ENCODE results near the gene EPHA1. TPM values are rescaled to one million over a fixed set of nuclear protein-coding genes. Genes with fewer than 3 reads are reported as not detected.
"Not testable (repeated sequence)": the region's sequence is repeated elsewhere in the genome, so short reads cannot be mapped to it uniquely, and the experiment has no call there.

EPHA1 gene
- total RNA-seq, 1 donor from 2014 or later, result 0.52 TPM

DNA sequence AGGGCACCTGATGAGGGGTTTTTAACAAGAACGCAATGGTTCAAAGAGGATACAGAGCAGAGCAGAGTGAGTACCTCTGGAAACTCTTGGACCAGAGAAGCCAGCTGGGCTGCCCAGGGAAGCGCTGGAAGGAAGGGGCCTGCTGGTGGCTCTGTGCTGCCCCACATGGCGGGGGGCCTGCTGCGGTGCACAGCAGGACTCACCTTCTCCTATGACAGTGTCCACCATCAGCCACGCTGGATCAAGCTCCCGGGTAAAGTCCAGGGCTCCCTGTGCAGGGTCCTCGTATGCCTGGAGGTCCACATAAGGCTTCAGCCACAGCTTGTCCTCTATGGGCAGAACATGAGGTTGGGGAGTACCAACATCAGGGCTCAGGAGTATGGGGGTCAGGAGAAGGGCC lies 12.5 kb downstream of the EPHA1 start:
- Histone ChIP-seq H3K9me3 (ENCODE audit: control insufficient read depth in 3 of 3, low read length in 3 of 3) (no peaks in the 10 kb centered on the region), H3K27ac (ENCODE audit: low read depth, low read length) (no peak overlapping the region), H3K9ac (ENCODE audit: low read depth in 1 of 3, low read length in 3 of 3) (no peak overlapping the region), H3K4me1 (ENCODE audit: control insufficient read depth in 3 of 3, insufficient read depth in 3 of 3, low read length in 3 of 3) (peaks cover 37 to 42% (median 39%) of the 10 kb centered on the region in 3 donors), H3K36me3 (ENCODE audit: control insufficient read depth in 3 of 3, insufficient read depth in 3 of 3, low read length in 3 of 3) (peaks cover 2 to 14% (median 8%) of the 10 kb centered on the region in 3 donors), H3K4me3 (ENCODE audit: low read length in 3 of 3) (no peak overlapping the region), H3K27me3 (ENCODE audit: control insufficient read depth in 3 of 3, insufficient read depth in 3 of 3, low read length in 3 of 3) (no peaks in the 10 kb centered on the region)

DNA sequence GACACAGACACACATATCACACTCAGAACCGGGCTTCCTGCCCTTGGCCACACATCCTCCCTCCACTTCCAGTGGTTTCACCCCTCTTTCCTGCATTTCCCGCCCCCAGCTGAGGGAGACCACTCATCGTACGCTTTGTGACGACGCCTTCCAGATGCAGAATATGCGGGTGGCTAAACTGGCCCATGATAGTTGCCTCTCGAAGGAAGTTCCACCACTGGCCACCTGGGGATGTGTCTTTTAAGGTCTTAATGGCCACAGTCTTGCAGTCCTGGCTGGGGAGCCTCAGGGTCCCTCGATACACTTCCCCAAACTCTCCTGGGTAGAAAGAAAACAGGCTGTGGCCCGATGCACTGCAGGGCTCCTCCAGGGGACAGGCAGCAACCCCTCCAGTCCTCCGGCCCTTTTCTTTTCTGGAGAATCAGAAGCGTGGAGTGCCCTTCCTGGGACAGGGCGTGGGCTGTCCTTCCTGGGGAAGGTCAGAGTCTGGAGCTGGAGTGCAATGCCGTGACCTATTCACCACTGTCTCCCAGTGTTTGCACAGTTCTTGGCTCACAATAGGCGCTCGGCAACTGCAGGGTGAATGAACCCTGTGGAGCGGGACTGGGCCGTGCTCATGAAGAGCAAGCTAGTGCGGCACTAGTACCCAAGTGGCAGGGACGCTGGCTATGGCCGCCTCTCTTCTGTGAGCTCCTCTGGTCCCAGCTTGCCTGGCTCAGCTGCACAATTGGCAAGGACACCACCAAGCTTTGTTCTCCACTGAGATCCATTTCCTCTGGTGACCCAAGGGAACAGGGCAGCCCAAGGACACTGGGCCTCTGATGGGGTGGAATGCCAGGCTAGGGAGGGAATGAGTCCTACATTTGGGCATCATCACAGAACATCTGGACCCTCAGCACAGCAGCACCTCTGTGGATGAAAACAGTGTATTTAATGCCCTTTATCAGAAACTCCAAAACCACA lies 13.2 kb downstream of the EPHA1 start:
- peaks cover 44 to 48% (median 44%) of the 10 kb centered on the region in 3 donors for H3K4me1 ChIP-seq (ENCODE audit: control insufficient read depth in 3 of 3, insufficient read depth in 3 of 3, low read length in 3 of 3)
- peaks cover 6 to 18% (median 15%) of the 10 kb centered on the region in 3 donors for H3K36me3 ChIP-seq (ENCODE audit: control insufficient read depth in 3 of 3, insufficient read depth in 3 of 3, low read length in 3 of 3)
- no peaks in the 10 kb centered on the region for H3K27me3 ChIP-seq (ENCODE audit: control insufficient read depth in 3 of 3, insufficient read depth in 3 of 3, low read length in 3 of 3)
- H3K27ac ChIP-seq (ENCODE audit: low read depth, low read length), result no peak overlapping the region
- H3K4me3 ChIP-seq (ENCODE audit: low read length in 3 of 3), result peak overlapping the region in 1 of 3 donors; percentile 22
- H3K9me3 ChIP-seq (ENCODE audit: control insufficient read depth in 3 of 3, low read length in 3 of 3), result no peaks in the 10 kb centered on the region
- no peak overlapping the region for H3K9ac ChIP-seq (ENCODE audit: low read depth in 1 of 3, low read length in 3 of 3)

DNA sequence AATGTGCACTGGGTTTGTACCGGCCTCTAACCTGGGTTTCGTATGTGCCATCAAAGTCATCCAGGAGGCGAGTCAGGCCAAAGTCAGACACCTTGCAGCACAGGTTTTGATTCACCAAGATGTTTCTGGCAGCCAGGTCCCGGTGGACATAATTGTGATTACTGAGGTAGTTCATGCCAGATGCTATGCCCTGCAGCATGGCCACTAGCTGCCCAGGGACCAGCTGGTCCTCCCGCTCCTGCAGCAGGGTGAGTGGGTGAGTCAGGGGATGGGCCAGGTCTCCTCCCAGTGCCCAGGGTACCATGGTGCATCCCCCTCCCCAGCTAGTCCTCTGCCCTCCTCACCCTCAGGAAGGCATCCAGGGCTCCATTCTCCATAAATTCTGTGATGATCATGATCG lies 13.9 kb downstream of the EPHA1 start:
- no peak overlapping the region for H3K4me3 ChIP-seq (ENCODE audit: low read length in 3 of 3)
- H3K27me3 ChIP-seq (ENCODE audit: control insufficient read depth in 3 of 3, insufficient read depth in 3 of 3, low read length in 3 of 3), result no peaks in the 10 kb centered on the region
- no peaks in the 10 kb centered on the region for H3K9me3 ChIP-seq (ENCODE audit: control insufficient read depth in 3 of 3, low read length in 3 of 3)
- no peak overlapping the region for H3K9ac ChIP-seq (ENCODE audit: low read depth in 1 of 3, low read length in 3 of 3)
- no peak overlapping the region for H3K27ac ChIP-seq (ENCODE audit: low read depth, low read length)
- H3K4me1 ChIP-seq (ENCODE audit: control insufficient read depth in 3 of 3, insufficient read depth in 3 of 3, low read length in 3 of 3), result peaks cover 49 to 51% (median 51%) of the 10 kb centered on the region in 3 donors
- H3K36me3 ChIP-seq (ENCODE audit: control insufficient read depth in 3 of 3, insufficient read depth in 3 of 3, low read length in 3 of 3), result peaks cover 13 to 25% (median 22%) of the 10 kb centered on the region in 3 donors

DNA sequence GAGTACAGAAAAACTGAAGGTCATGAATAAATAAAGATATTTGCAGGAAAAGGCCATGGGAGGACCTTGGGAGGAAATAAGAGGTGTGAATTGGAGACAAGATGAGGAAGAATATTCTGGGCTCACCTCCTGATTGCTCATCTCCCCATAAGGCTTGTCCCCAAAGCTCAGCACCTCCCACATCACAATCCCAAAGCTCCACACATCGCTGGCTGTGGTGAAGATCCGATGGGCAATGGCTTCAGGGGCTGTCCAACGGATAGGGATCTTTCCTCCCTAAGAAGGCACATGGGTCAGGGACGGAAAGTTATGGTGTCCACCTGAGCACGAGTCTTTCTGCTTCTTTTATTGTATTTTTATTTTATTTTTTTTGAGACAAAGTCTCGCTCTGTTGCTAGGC lies 14.6 kb downstream of the EPHA1 start:
- Histone ChIP-seq H3K36me3 (ENCODE audit: control insufficient read depth in 3 of 3, insufficient read depth in 3 of 3, low read length in 3 of 3) (peaks cover 20 to 32% (median 29%) of the 10 kb centered on the region in 3 donors), H3K27ac (ENCODE audit: low read depth, low read length) (no peak overlapping the region), H3K9me3 (ENCODE audit: control insufficient read depth in 3 of 3, low read length in 3 of 3) (no peaks in the 10 kb centered on the region), H3K27me3 (ENCODE audit: control insufficient read depth in 3 of 3, insufficient read depth in 3 of 3, low read length in 3 of 3) (no peaks in the 10 kb centered on the region), H3K4me1 (ENCODE audit: control insufficient read depth in 3 of 3, insufficient read depth in 3 of 3, low read length in 3 of 3) (peaks cover 49 to 57% (median 57%) of the 10 kb centered on the region in 3 donors), H3K9ac (ENCODE audit: low read depth in 1 of 3, low read length in 3 of 3) (no peak overlapping the region), H3K4me3 (ENCODE audit: low read length in 3 of 3) (no peak overlapping the region)

DNA sequence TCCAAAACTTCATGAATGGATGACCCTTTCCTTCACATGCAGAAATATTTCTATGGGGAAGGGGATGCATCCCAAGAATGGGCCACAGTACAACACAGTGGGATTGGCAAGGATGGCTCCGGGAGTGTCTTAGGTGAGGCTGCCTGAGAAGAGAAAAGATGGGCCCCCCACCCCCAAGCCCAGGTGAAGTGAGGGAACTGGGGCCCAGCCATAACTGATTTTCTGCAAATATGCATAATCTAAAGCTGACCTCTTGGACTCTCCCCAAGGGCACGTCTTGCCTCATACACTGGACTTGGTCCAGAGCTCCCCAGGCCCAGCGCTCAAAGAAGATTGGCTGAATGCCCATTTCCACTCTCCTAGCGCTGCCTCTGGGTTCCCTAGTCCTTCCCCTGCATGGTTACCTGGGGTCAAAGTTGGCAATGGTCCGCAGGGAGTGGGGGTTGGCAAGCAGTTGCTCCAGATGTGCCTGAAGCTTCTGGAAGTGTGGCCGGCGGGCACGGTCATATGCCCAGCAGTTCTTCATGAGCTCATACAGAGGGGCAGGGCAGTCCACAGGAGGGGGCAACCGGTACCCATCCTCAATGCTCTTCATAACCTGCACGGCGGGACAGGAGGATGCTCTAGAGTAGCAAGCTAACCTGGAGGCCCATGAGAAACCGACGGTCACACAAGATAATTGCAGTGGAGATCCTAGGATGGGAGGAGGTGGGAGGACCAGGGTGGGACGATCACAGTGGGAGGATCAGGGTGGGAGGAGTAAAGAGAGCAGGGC lies 15.2 kb downstream of the EPHA1 start:
- Histone ChIP-seq H3K36me3 (ENCODE audit: control insufficient read depth in 3 of 3, insufficient read depth in 3 of 3, low read length in 3 of 3) (peaks cover 26 to 38% (median 35%) of the 10 kb centered on the region in 3 donors), H3K27ac (ENCODE audit: low read depth, low read length) (no peak overlapping the region), H3K4me1 (ENCODE audit: control insufficient read depth in 3 of 3, insufficient read depth in 3 of 3, low read length in 3 of 3) (peaks cover 49 to 63% (median 57%) of the 10 kb centered on the region in 3 donors)

DNA sequence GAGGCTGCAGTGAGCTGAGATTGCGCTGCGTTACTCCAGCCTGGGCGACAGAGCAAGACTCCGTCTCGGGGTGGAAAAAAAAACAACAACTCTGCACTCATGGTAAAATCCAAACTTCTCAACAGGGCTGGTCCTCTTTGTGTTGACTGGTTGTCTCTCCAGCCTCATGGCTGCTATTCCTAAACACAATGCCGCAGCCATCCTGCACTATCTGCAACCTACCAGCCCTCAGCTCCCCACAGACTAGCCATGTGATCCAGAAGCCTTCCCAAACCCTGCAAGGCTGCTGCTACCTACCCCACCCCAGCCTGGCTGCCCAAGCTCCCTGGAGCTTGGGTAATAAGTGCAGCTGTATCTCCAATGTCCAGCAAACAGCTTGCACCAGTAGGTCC lies 15.8 kb downstream of the EPHA1 start:
- peaks cover 49 to 63% (median 57%) of the 10 kb centered on the region in 3 donors for H3K4me1 ChIP-seq (ENCODE audit: control insufficient read depth in 3 of 3, insufficient read depth in 3 of 3, low read length in 3 of 3)
- peaks cover 31 to 43% (median 40%) of the 10 kb centered on the region in 3 donors for H3K36me3 ChIP-seq (ENCODE audit: control insufficient read depth in 3 of 3, insufficient read depth in 3 of 3, low read length in 3 of 3)

More for the DNA sequence above, 15.2 kb downstream of the EPHA1 start:
- H3K27me3 ChIP-seq (ENCODE audit: control insufficient read depth in 3 of 3, insufficient read depth in 3 of 3, low read length in 3 of 3), result no peaks in the 10 kb centered on the region
- no peak overlapping the region for H3K9ac ChIP-seq (ENCODE audit: low read depth in 1 of 3, low read length in 3 of 3)
- no peaks in the 10 kb centered on the region for H3K9me3 ChIP-seq (ENCODE audit: control insufficient read depth in 3 of 3, low read length in 3 of 3)
- no peak overlapping the region for H3K4me3 ChIP-seq (ENCODE audit: low read length in 3 of 3)

DNA sequence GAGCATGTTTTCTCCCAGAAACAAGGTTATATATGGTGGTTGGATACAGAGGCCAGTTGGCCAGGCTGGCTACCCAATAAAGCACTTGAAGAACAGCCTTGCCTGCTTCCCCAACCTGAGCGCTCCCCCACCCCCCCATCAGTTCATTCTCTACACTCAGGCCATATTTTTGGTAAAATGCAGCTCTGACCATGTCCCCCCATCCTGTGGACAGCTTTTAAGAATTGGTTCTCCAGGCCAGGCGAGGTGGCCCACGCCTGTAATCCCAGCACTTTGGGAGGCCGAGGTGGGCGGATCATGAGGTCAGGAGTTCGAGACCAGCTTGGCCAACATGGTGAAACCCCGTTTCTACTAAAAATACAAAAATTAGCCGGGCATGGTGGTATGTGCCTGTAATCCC lies 16.2 kb downstream of the EPHA1 start:
- H3K4me3 ChIP-seq (ENCODE audit: low read length in 3 of 3); H3K9ac ChIP-seq (ENCODE audit: low read depth in 1 of 3, low read length in 3 of 3); H3K27me3 ChIP-seq (ENCODE audit: control insufficient read depth in 3 of 3, insufficient read depth in 3 of 3, low read length in 3 of 3); H3K9me3 ChIP-seq (ENCODE audit: control insufficient read depth in 3 of 3, low read length in 3 of 3): not testable (repeated sequence)
- H3K4me1 ChIP-seq (ENCODE audit: control insufficient read depth in 3 of 3, insufficient read depth in 3 of 3, low read length in 3 of 3), result peaks cover 49 to 67% (median 60%) of the 10 kb centered on the region in 3 donors
- peaks cover 36 to 48% (median 44%) of the 10 kb centered on the region in 3 donors for H3K36me3 ChIP-seq (ENCODE audit: control insufficient read depth in 3 of 3, insufficient read depth in 3 of 3, low read length in 3 of 3)
- peak overlapping the region; percentile 83 for H3K27ac ChIP-seq (ENCODE audit: low read depth, low read length)

More for the DNA sequence above, 15.8 kb downstream of the EPHA1 start:
- H3K9me3 ChIP-seq (ENCODE audit: control insufficient read depth in 3 of 3, low read length in 3 of 3), result no peaks in the 10 kb centered on the region
- no peak overlapping the region for H3K4me3 ChIP-seq (ENCODE audit: low read length in 3 of 3)
- no peak overlapping the region for H3K9ac ChIP-seq (ENCODE audit: low read depth in 1 of 3, low read length in 3 of 3)
- no peaks in the 10 kb centered on the region for H3K27me3 ChIP-seq (ENCODE audit: control insufficient read depth in 3 of 3, insufficient read depth in 3 of 3, low read length in 3 of 3)
- no peak overlapping the region for H3K27ac ChIP-seq (ENCODE audit: low read depth, low read length)

DNA sequence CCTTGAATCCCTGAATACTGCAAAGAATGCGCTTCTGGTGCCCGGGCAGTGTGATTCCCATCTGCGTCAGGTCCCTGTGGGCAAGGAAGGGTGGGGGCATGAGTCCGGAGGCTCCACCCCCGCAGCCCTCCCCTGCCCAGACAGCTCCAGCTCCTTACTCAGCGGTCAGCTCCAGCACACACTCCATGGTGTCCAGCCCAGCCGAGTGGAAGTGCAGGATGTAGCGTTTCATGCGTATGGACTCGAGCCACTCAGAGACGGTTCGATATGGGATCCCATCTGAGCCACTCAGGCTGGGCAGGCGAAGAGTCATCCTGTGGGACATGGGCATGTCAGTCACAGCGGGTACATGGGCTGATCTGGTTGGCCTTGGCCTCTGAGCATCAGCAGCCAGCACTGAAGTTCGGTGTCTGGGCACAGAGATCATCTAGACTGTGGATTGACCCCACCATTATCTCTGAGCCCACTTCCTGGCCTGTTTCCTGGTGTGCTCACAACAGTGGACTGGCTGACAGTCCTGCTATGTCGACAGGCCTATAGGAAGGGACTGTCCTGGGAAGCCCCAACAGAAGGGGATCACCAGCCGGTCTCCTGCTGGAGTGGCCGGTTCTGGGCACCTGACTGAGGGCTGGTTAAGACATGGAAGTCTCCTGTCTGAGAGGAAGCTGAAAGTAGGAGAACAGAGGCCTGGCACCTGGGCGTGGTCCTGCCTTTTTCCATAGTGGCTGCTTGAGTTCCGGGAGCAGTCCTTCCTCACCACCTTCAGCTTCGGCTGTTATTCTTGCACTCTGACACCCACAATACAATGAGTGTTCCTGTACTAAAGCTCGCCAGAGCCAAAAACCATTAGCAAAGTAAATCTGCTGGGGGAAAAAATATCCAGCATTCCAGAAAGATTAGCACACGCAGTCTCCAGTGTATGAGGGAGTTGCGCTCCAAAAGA lies 16.9 kb downstream of the EPHA1 start:
- H3K4me3 ChIP-seq (ENCODE audit: low read length in 3 of 3), result peak overlapping the region in 1 of 3 donors; percentile 45
- H3K27me3 ChIP-seq (ENCODE audit: control insufficient read depth in 3 of 3, insufficient read depth in 3 of 3, low read length in 3 of 3), result no peaks in the 10 kb centered on the region
- H3K9ac ChIP-seq (ENCODE audit: low read depth in 1 of 3, low read length in 3 of 3), result peak overlapping the region; percentile 1 to 57 (median 11)
- peak overlapping the region; percentile 83 for H3K27ac ChIP-seq (ENCODE audit: low read depth, low read length)
- no peaks in the 10 kb centered on the region for H3K9me3 ChIP-seq (ENCODE audit: control insufficient read depth in 3 of 3, low read length in 3 of 3)
- peaks cover 40 to 52% (median 47%) of the 10 kb centered on the region in 3 donors for H3K36me3 ChIP-seq (ENCODE audit: control insufficient read depth in 3 of 3, insufficient read depth in 3 of 3, low read length in 3 of 3)
- peaks cover 54 to 74% (median 64%) of the 10 kb centered on the region in 3 donors for H3K4me1 ChIP-seq (ENCODE audit: control insufficient read depth in 3 of 3, insufficient read depth in 3 of 3, low read length in 3 of 3)

DNA sequence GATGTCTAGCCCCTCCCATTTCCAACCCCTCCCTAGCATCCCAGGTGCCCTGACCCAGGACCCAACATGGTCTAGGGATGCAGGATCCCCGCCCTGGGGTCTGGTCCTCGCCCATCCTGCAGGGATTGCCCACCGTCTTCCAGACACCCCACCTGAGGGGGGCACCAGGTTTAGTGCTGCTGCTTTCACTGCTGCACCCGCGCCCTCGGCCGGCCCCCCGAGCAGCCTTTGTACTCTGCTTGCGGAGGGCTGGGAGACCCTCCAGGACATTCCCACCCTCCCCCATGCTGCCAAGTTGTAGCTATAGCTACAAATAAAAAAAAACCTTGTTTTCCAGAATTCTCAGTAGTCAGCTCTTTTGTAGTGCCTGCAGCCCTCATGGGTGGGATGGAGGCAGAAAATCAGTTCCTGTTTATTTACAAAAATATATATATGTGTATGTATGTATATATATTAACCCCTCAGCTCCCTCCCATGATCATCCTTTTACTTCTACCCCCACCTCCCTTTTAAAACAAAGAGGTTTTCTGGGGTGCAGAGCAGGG lies 17.8 kb downstream of the EPHA1 start:
- Histone ChIP-seq H3K9me3 (ENCODE audit: control insufficient read depth in 3 of 3, low read length in 3 of 3) (no peaks in the 10 kb centered on the region), H3K36me3 (ENCODE audit: control insufficient read depth in 3 of 3, insufficient read depth in 3 of 3, low read length in 3 of 3) (peaks cover 46 to 52% (median 48%) of the 10 kb centered on the region in 3 donors), H3K9ac (ENCODE audit: low read depth in 1 of 3, low read length in 3 of 3) (peak overlapping the region in 1 of 3 donors; percentile 57), H3K4me3 (ENCODE audit: low read length in 3 of 3) (no peak overlapping the region), H3K27me3 (ENCODE audit: control insufficient read depth in 3 of 3, insufficient read depth in 3 of 3, low read length in 3 of 3) (no peaks in the 10 kb centered on the region), H3K27ac (ENCODE audit: low read depth, low read length) (peak overlapping the region; percentile 83), H3K4me1 (ENCODE audit: control insufficient read depth in 3 of 3, insufficient read depth in 3 of 3, low read length in 3 of 3) (peaks cover 55 to 74% (median 69%) of the 10 kb centered on the region in 3 donors)
